AG08396 (cell line): ENCODE results near the gene FXYD1.
"Not testable (repeated sequence)": the region's sequence is repeated elsewhere in the genome, so short reads cannot be mapped to it uniquely, and the experiment has no call there.

Experiments used
- DNase-seq: peaks from one replicate; pipeline ENCODE4 v3.0.0; 2012; ENCODE audit warnings: low spot score, mixed read lengths

The FXYD1 gene

GRCh38 chr19:35125270-35125717 is 13.3 kb upstream of the FXYD1 start:
- no peak for DNase-seq

DNA sequence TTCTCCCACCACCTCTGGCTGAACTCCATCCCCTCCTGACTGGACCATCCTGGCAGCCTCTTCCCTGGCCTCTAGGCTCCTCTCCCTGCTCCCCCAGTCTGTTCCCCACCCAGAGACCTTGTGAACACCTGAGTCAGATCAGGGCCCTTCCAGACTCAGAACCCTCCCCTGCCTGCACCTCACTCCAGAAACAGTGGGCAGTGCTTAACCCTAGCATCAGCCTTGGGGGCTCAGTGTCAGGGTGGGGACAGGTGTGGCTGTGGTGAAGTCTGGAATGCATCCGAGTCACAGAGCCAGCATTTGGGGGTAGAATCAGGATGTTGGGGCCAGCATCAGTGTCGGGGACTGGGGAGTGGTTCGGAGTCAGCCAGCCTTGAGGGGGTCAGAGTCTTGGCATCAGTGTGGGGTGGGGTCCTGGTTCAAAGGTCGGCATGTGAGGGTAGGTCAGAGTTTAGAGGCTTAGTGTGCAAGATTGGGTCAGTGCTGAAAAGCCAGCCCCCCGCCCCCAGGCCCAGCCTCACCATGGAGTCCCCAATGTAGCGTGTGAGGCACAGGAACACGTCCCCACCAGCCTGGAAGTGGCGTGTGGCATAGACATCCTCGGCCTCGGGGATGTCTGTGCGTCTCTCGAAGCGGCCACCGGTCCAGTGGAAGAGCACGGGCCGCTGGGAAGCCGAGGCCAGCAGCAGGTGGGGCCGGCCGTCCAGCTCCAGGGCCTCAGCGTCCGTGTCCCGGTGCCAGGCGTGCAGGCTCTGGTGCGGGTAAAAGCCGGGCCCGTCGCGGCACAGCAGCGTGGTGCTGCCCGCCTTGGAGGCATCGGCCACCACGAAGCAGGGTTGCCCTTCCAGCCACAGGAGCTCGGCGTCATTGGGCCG is 12.6 kb upstream of the FXYD1 start:
- DNase-seq, result no peak

DNA sequence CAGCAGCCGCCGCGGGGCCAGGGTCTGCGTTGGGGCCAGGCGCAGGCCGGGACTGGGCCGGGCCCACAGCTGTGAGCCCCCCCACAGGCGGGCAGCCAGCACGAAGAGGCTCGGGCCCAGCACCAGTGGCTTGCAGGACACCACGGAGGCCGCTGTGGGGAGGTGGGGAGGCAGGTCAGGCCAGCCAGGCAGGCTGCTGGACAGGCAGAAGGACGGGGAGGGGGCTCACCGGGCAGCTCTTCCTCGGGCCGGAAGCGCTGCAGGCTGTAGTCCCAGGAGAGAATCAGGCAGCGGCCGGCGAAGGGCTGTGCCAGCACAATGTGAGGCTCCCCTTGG is 12.0 kb upstream of the FXYD1 start:
- no peak for DNase-seq

- DNase-seq, result no peak
These were observed 10.8 kb upstream of the FXYD1 start for GRCh38 chr19:35127871-35128270.

DNA sequence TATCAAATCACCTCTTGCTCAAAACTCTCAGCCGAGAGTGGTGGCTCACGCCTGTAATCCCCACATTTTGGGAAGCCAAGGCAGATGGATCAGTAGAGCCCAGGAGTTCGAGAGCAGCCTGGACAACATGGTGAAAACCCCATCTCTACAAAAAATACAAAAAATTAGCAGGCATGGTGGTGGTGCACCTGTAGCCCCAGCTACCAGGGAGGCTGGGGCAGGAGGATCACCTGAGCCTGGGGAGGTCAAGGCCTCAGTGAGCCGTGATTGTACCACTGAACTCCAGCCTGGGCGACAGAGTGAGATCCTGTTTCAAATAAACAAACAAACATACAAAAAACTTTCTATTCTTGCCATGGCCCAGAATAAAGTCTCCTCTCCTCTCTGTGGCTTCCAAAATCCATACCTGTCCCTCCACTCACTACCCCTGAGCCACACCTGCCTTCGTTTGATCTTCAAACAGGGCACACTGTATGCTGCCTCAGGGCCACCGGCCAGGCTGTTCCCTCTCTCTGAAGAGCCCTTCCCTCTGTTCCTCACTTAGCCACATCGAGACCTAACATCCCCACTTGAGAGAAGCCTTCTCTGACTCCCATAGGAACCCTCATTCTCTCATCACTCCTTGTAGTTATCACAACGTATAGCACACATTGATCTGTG is 10.1 kb upstream of the FXYD1 start:
- DNase-seq, result no peak

DNA sequence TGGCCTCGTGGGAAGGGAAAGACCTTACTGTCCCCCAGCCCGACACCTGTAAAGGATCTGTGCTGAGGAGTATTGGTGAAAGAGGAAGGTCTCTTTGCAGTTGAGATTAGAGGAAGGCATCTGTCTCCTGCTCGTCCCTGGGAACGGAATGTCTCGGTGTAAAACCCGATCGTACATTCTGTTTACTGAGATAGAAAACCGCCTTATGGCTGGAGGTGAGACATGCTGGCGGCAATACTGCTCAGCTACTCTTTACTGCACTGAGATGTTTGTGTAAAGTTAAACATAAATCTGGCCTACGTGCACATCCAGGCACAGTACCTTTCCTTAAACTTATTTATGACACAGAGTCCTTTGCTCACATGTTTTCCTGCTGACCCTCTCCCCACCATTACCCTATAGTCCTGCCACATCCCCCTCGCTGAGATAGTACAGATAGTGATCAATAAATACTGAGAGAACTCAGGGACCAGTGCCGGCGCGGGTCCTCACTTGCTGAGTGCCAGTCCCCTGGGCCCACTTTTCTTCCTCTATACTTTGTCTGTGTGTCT is 8.8 kb upstream of the FXYD1 start:
- DNase-seq, result not testable (repeated sequence)

DNA sequence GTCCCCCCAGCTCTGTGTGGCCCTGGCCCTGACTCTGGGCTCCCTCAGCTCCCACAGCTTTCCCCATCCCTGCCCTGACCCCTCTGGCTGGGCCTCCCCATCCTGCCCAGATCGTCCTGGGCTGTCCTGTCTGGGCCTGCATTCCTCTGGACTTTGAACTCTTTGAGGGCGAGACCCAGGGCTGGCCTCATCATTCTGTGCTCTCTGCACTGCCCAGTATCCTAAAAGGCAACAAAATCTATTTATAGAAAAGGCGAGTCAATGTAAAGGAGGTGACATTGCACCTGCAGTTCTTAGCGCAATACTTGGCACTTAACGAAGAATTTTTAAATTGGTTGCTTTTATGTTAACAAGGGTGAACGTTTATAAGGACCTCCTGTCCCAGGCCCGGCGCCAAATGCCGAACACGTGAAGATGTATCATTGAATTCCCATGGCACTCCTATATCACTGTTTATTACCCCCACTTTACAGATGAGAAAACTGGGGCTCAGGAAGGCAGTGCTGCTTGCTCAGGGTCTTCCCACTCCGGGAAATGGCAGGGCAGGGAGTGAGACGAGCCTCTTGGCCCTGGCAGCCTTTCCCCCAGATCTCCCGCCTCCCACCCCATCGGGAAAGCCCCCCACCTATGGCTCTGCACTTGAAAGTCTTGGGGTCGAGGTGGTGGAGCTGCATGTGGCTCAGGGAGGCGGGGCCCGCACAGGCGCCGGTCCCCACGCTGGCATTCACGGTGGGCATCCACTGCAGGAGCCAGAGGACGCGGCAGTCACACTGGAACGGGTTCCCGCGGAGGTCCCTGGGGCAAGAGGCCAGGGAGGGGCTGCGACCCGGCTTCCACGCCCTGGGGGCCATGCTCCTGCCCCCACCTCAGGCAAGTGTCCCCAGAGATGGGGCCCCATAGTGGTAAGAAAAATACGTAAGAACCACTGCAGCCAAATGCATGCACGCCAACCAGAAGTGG is 7.6 kb upstream of the FXYD1 start:
- DNase-seq, result no peak

DNA sequence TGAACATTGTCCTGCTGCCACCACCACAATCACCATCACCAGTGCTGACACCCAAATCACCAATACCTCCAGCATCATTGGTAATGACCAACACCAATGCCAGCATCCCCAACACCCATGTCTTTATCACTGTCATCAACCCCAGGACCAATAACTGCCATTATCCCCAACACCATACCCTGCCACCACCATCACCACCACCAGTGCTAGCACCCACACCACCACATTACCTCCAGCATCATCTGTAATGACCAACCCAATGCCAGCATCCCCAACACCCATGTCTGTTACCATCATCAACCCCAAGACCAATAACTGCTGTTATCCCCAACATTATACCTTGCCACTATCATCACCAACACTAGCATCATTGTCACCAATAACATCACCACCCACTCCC is 6.4 kb upstream of the FXYD1 start:
- DNase-seq, result no peak

DNA sequence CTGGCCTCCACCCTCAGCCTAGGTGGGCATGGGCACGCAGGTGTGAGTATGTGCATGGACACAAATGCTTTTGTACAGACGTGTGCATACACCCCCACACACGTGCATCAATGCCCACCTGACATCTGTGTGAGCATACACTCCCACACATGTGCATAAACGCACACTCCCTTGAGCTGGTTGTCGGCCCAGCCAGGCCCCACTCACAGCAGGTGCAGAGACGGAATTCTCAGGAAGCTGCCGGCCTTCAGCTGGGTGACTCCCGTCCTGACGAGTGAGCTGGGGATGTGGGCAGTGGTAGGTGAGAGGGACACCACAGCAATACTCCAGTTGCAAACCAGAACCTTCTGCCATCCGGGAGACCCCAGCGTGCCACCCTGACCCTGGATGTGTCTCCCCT is 4.8 kb upstream of the FXYD1 start:
- no peak for DNase-seq

GRCh38 chr19:35134601-35135242 is 3.9 kb upstream of the FXYD1 start, which contains the start of gene LGI4:
LGI4 (minus strand) TSS chr19:35135059; CDS start chr19:35134680, 379 bp downstream.
- no peak for DNase-seq

DNA sequence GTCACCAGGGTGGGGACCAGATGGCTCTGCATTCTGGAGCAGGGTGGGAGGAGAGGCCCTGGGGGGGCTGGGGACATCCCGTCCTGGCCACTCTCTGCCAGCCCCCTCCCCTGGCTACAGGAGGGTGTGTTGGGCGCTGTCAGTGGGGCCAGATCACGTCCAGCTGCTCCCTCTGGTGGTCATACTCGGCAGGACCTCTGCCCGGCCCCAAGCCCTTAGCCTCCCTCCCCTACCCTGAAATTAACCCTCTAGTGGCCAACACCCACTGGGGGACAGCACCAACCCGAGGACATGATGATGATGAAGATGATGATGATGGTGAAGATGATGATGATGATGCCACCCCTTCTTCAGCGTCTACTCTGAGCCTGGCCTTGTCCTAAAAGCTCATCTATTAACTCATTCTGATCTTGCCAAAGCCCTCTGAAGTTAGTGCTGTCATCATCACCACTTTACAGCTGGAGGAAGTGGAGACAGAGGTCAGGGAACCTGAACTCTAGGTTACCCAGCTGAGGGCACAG is 3.2 kb upstream of the FXYD1 start:
- DNase-seq, result peak; percentile 90

- no peak for DNase-seq
These were observed 2.4 kb upstream of the FXYD1 start for GRCh38 chr19:35136231-35136630.

DNA sequence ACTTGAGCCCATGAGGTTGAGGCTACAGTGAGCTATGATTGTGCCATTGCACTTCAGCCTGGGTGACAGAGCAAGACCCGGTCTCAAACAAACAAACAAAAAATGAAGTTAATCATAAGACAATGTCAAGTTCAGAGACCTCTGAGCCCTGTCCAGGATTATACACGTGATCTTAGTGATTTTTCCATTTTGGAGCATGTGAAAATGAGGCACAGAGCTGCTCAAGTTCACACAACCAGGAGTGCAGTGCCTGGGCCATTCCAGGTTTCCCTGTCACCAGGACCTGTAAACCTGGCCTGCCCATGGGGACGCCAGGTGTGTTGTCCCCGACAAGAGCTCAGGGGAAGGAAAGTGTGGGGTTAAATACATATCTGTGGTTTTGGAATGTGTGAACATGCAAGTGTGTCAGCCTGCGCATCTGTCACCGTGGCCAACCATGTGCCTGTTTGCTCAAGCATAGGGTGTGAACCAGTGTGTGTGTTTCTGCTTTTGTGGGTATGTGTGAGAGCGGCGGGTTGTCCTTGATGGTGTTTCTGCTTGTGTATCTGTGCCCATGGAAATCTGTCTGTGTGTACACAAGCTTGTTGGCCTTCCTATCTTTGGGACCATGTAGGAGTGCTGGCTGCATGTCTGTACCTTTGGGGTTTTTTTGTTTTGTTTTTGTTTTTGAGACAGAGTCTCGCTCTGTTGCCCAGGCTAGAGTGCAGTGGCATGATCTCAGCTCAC is 1.5 kb upstream of the FXYD1 start:
- no peak for DNase-seq

DNA sequence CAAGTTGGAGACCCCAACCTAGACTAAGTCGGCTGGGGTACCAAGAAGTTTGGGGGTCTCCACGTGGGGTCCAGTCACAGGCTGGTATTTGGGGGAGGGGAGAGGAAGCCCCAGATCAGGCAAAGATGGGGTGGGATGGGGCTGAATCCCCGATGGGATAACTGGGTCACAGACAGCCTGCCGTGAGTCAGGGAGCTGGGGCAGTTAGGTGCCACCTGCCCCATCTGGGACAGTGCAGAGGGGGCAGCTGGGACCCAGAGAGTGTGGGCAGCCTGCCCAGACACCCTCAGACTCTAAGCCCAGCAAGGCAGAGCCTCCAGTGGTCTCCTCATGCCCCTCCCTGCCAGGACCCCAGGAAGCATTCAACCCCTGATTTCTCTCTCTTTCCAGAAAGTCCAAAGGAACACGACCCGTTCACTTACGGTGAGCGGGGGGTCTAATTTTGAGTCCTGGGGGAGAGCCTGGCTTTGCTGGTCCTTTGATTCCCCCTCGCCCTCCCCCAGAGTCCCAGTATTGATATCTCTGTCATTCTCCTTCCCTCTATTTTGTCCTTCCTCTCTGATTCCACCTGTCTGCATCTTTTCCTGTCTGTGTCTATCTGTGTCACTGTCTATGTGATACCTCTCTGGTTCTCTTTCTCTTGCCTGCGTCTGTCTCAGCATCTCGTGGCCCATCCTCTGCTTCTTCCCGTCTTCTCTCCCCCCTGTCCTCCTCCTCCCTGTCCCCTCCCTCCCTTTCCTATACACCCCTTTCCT is 1.8 kb downstream of the FXYD1 start:
- DNase-seq, result no peak

GRCh38 chr19:35140962-35141836 is 2.6 kb downstream of the FXYD1 start:
- DNase-seq, result peak; percentile 100

DNA sequence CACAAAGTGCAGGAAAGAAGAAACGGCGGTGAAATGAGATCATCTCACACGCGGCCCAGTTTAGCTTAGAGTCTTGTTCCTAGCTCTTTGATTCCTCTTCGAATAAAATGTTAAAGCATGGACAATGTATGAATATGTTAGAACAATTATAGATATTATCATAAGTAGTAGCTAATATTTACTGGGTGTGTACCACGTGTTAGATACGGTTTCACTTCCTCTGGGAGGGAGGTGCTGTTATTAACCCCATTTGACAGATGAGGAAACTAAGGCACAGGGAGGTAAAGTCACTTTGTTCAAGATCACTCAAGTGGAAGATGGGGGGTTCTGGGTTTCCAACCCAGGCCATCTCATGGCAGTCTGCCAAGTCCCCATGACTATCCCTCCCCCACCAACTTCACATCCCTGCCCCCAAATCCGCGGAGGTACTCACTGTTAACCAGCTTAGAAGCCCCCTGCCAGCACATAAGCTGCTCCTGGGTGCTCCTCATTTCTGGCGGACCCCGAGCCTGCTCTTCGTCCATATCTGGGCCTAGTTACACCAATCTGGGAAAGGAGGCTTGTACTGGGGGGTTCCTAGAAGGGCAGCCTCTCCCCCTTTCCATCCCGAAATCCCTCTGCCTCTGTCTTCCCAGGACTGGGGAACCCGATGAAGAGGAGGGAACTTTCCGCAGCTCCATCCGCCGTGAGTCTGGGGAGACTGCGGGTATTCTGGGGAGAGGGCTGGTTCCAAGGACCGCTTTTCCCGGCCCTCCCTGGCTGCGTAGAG is 3.4 kb downstream of the FXYD1 start:
- no peak for DNase-seq

- DNase-seq, result peak; percentile 68
These were observed 4.1 kb downstream of the FXYD1 start for GRCh38 chr19:35142606-35143230.
